Astrocyte (in vitro differentiated cells and primary cell): ENCODE measurements around the gene KCNQ1OT1. TPM values are rescaled to one million over a fixed set of nuclear protein-coding genes. Genes with fewer than 3 reads are reported as not detected.

Experiments
- DNase-seq: peaks from one replicate; pipeline ENCODE4 v3.0.0-alpha.2; 2010; ENCODE audit warnings: low read depth
- FAIRE-seq: peaks from 2 replicates; lab custom pipeline; 2011; peaks lifted over from hg19 to GRCh38; lab: Jason Lieb, UNC
- H2AFZ ChIP-seq: 2 replicates; pipeline ENCODE4 v1.6.0; 2012; ENCODE audit warnings: low read depth, low read length, inconsistent platforms
- H3K27ac ChIP-seq: 2 replicates; pipeline ENCODE4 v1.5.1; 2011; ENCODE audit warnings: low read depth, low read length, inconsistent platforms
- H3K27me3 ChIP-seq: 2 replicates; pipeline ENCODE4 v1.6.0; 2011; ENCODE audit warnings: low read length, inconsistent platforms; ENCODE audit not compliant: insufficient read depth
- H3K36me3 ChIP-seq: 2 replicates; pipeline ENCODE4 v1.5.1; 2011; ENCODE audit warnings: low read length, inconsistent platforms; ENCODE audit not compliant: insufficient read depth
- H3K4me1 ChIP-seq: 2 replicates; pipeline ENCODE4 v1.5.1; 2011; ENCODE audit warnings: low read length, inconsistent platforms; ENCODE audit not compliant: insufficient read depth
- H3K4me2 ChIP-seq: 2 replicates; pipeline ENCODE4 v1.6.0; 2012; ENCODE audit warnings: low read length, inconsistent platforms
- H3K4me3 ChIP-seq: 2 replicates; pipeline ENCODE4 v1.5.1; 2011; ENCODE audit warnings: low read depth, mild to moderate bottlenecking, low read length, inconsistent platforms; ENCODE audit not compliant: insufficient read depth
- H3K79me2 ChIP-seq: 2 replicates; pipeline ENCODE4 v1.6.0; 2012; ENCODE audit warnings: mild to moderate bottlenecking, low read length, inconsistent platforms; ENCODE audit not compliant: insufficient read depth
- H3K9ac ChIP-seq: 2 replicates; pipeline ENCODE4 v1.6.0; 2012; ENCODE audit warnings: mild to moderate bottlenecking, low read length, inconsistent platforms
- H3K9me3 ChIP-seq: 2 replicates; pipeline ENCODE4 v1.5.1; 2012; ENCODE audit warnings: low read depth, mild to moderate bottlenecking, low read length, inconsistent platforms; ENCODE audit not compliant: insufficient read depth
- H4K20me1 ChIP-seq: 2 replicates; pipeline ENCODE4 v1.6.0; 2012; ENCODE audit warnings: low read length, inconsistent platforms; ENCODE audit not compliant: insufficient read depth
- H3K27ac Mint-ChIP-seq: one replicate; pipeline ENCODE4 v1.8.0; 2021; ENCODE audit warnings: mild to moderate bottlenecking, mixed read lengths; ENCODE audit not compliant: unreplicated experiment
- H3K27me3 Mint-ChIP-seq: one replicate; pipeline ENCODE4 v1.8.0; 2021; ENCODE audit warnings: low read depth, mixed read lengths; ENCODE audit not compliant: unreplicated experiment
- H3K36me3 Mint-ChIP-seq: one replicate; pipeline ENCODE4 v1.8.0; 2021; ENCODE audit warnings: low read depth, mixed read lengths; ENCODE audit not compliant: unreplicated experiment
- H3K4me1 Mint-ChIP-seq: one replicate; pipeline ENCODE4 v1.8.0; 2021; ENCODE audit warnings: low read depth, mixed read lengths; ENCODE audit not compliant: unreplicated experiment
- H3K4me3 Mint-ChIP-seq: one replicate; pipeline ENCODE4 v1.8.0; 2021; ENCODE audit warnings: mild to moderate bottlenecking, moderate library complexity, mixed read lengths; ENCODE audit not compliant: unreplicated experiment
- H3K9me3 Mint-ChIP-seq: one replicate; pipeline ENCODE4 v1.8.0; 2021; ENCODE audit warnings: mild to moderate bottlenecking, mixed read lengths; ENCODE audit not compliant: unreplicated experiment
- EZH2 ChIP-seq: IDR thresholded peaks from 2 replicates; pipeline ENCODE4 v1.6.1; 2012; ENCODE audit warnings: mild to moderate bottlenecking, low read length, inconsistent platforms; ENCODE audit not compliant: insufficient read depth
- total RNA-seq: library from RNA; stranded (reverse); gene quantifications from 2 replicates; pipeline ENCODE4 v1.2.1, GENCODE V29; 2021
- TF ChIP-seq, protein P1 (sequence below): IDR thresholded peaks from 2 replicates; pipeline ENCODE4 v1.5.1; 2011; ENCODE audit warnings: low read depth, mild to moderate bottlenecking, inconsistent platforms, low read length, moderate library complexity; ENCODE audit not compliant: insufficient read depth

Gene KCNQ1OT1
- total RNA-seq, 1 donor from 2014 or later, result 2.5 TPM

GRCh38 chr11:2656859-2657258, 42.9 kb downstream of the KCNQ1OT1 start:
- H3K4me3 ChIP-seq, result no peak overlapping the region
- H3K27ac Mint-ChIP-seq, result peak overlapping the region; percentile 14
- H2AFZ ChIP-seq, result no peak overlapping the region
- H3K27me3 Mint-ChIP-seq, result no peaks in the 10 kb centered on the region
- H3K9me3 Mint-ChIP-seq, result peaks cover 48% of the 10 kb centered on the region
- H3K27ac ChIP-seq, result no peak overlapping the region
- no peak overlapping the region for H3K4me2 ChIP-seq
- H4K20me1 ChIP-seq, result no peaks in the 10 kb centered on the region
- DNase-seq (no peak), FAIRE-seq (no peak)
- H3K36me3 Mint-ChIP-seq, result peaks cover 15% of the 10 kb centered on the region
- no peaks in the 10 kb centered on the region for H3K36me3 ChIP-seq
- peaks cover 40% of the 10 kb centered on the region for H3K9me3 ChIP-seq
- no peaks in the 10 kb centered on the region for H3K79me2 ChIP-seq
- H3K4me1 ChIP-seq, result peaks cover 7% of the 10 kb centered on the region
- H3K4me1 Mint-ChIP-seq, result peaks cover 25% of the 10 kb centered on the region
- no peak overlapping the region for H3K9ac ChIP-seq
- H3K4me3 Mint-ChIP-seq, result no peak overlapping the region
- H3K27me3 ChIP-seq, result no peaks in the 10 kb centered on the region
- no peak for TF ChIP-seq EZH2
- TF ChIP-seq, protein P1, sequence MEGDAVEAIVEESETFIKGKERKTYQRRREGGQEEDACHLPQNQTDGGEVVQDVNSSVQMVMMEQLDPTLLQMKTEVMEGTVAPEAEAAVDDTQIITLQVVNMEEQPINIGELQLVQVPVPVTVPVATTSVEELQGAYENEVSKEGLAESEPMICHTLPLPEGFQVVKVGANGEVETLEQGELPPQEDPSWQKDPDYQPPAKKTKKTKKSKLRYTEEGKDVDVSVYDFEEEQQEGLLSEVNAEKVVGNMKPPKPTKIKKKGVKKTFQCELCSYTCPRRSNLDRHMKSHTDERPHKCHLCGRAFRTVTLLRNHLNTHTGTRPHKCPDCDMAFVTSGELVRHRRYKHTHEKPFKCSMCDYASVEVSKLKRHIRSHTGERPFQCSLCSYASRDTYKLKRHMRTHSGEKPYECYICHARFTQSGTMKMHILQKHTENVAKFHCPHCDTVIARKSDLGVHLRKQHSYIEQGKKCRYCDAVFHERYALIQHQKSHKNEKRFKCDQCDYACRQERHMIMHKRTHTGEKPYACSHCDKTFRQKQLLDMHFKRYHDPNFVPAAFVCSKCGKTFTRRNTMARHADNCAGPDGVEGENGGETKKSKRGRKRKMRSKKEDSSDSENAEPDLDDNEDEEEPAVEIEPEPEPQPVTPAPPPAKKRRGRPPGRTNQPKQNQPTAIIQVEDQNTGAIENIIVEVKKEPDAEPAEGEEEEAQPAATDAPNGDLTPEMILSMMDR, result no peak

- H3K36me3 ChIP-seq, result no peaks in the 10 kb centered on the region
- no peak overlapping the region for H2AFZ ChIP-seq
- H3K9ac ChIP-seq, result no peak overlapping the region
- FAIRE-seq (peak; percentile 20), DNase-seq (peak; percentile 81)
- no peaks in the 10 kb centered on the region for H4K20me1 ChIP-seq
- Mint-ChIP-seq H3K4me3 (no peak overlapping the region), H3K27me3 (no peaks in the 10 kb centered on the region), H3K27ac (peak overlapping the region; percentile 63), H3K36me3 (peaks cover 13% of the 10 kb centered on the region), H3K9me3 (peaks cover 50% of the 10 kb centered on the region), H3K4me1 (peaks cover 25% of the 10 kb centered on the region)
- peaks cover 7% of the 10 kb centered on the region for H3K4me1 ChIP-seq
- no peaks in the 10 kb centered on the region for H3K79me2 ChIP-seq
- peaks cover 39% of the 10 kb centered on the region for H3K9me3 ChIP-seq
- no peak for TF ChIP-seq EZH2
- TF ChIP-seq, protein P1, result no peak
- no peak overlapping the region for H3K27ac ChIP-seq
- no peaks in the 10 kb centered on the region for H3K27me3 ChIP-seq
- peak overlapping the region; percentile 14 for H3K4me2 ChIP-seq
- no peak overlapping the region for H3K4me3 ChIP-seq
Observed at GRCh38 chr11:2655834-2656622, 43.8 kb downstream of the KCNQ1OT1 start.
